Measurements from ENCODE around the gene NRXN3.
"Not testable (repeated sequence)": the region's sequence is repeated elsewhere in the genome, so short reads cannot be mapped to it uniquely, and the experiment has no call there.

NRXN3 gene

GRCh38 chr14:78403278-78403815, 233.2 kb downstream of the NRXN3 start:
- DNase-seq (ENCODE audit: low read depth in 2 of 2) = no peak

- no peak for DNase-seq (ENCODE audit: low read depth in 2 of 2)
These were observed 235.1 kb downstream of the NRXN3 start for GRCh38 chr14:78405079-78405856.

- DNase-seq (ENCODE audit: low read depth in 2 of 2) = no peak
These were observed 242.3 kb downstream of the NRXN3 start for GRCh38 chr14:78412475-78412874.

- no peak for DNase-seq (ENCODE audit: low read depth in 2 of 2)
These were observed 244.0 kb downstream of the NRXN3 start for GRCh38 chr14:78414172-78414571.

GRCh38 chr14:78417532-78417931, 247.4 kb downstream of the NRXN3 start:
- DNase-seq (ENCODE audit: low read depth in 2 of 2) = no peak

- DNase-seq (ENCODE audit: low read depth in 2 of 2) = no peak
These were observed 254.1 kb downstream of the NRXN3 start for GRCh38 chr14:78424311-78424710.

- DNase-seq (ENCODE audit: low read depth in 2 of 2) = no peak
These were observed 255.2 kb downstream of the NRXN3 start for GRCh38 chr14:78425330-78425729.

- DNase-seq (ENCODE audit: low read depth in 2 of 2) = no peak
These were observed 255.6 kb downstream of the NRXN3 start for GRCh38 chr14:78425782-78426181.

GRCh38 chr14:78432046-78432445, 261.9 kb downstream of the NRXN3 start:
- no peak for DNase-seq (ENCODE audit: low read depth in 2 of 2)

- DNase-seq (ENCODE audit: low read depth in 2 of 2) = not testable (repeated sequence)
These were observed 267.3 kb downstream of the NRXN3 start for GRCh38 chr14:78437448-78437847.

GRCh38 chr14:78440356-78440894, 270.3 kb downstream of the NRXN3 start:
- DNase-seq (ENCODE audit: low read depth in 2 of 2) = no peak

- no peak for DNase-seq (ENCODE audit: low read depth in 2 of 2)
These were observed 273.7 kb downstream of the NRXN3 start for GRCh38 chr14:78443834-78444233.

- DNase-seq (ENCODE audit: low read depth in 2 of 2) = no peak
These were observed 275.1 kb downstream of the NRXN3 start for GRCh38 chr14:78445275-78445674.

GRCh38 chr14:78446807-78447206, 276.6 kb downstream of the NRXN3 start:
- DNase-seq (ENCODE audit: low read depth in 2 of 2) = no peak

- peak; percentile 10 to 35 for DNase-seq (ENCODE audit: low read depth in 2 of 2)
These were observed 278.3 kb downstream of the NRXN3 start for GRCh38 chr14:78448164-78449094.

- no peak for DNase-seq (ENCODE audit: low read depth in 2 of 2)
These were observed 280.6 kb downstream of the NRXN3 start for GRCh38 chr14:78450669-78451318.

- no peak for DNase-seq (ENCODE audit: low read depth in 2 of 2)
These were observed 281.1 kb downstream of the NRXN3 start for GRCh38 chr14:78451319-78451695.

- no peak for DNase-seq (ENCODE audit: low read depth in 2 of 2)
These were observed 285.8 kb downstream of the NRXN3 start for GRCh38 chr14:78455896-78456435.

GRCh38 chr14:78469947-78470346, 299.8 kb downstream of the NRXN3 start:
- no peak for DNase-seq (ENCODE audit: low read depth in 2 of 2)

- DNase-seq (ENCODE audit: low read depth in 2 of 2) = no peak
These were observed 309.1 kb downstream of the NRXN3 start for GRCh38 chr14:78479127-78479780.

GRCh38 chr14:78484028-78484427, 313.9 kb downstream of the NRXN3 start:
- no peak for DNase-seq (ENCODE audit: low read depth in 2 of 2)
